GM12878 (cell line): ENCODE results near the gene SIM1. TPM values are rescaled to one million over a fixed set of nuclear protein-coding genes. Genes with fewer than 3 reads are reported as not detected.

Experiments used
- ATAC-seq: fragments of 200-7000 bp; cut with Tn5 transposase; 3 replicates; pipeline ENCODE4 v1.9.1; 2020; ENCODE audit warnings: mild to moderate bottlenecking, moderate library complexity
- BruUV-seq: library from RNA; stranded (reverse); fragments of 400-500 nt; replicated peaks from 2 replicates; lab custom pipeline; 2021; lab: Mats Ljungman, UMichigan
- CTCF ChIA-PET: fragments of 300-600 bp; sonication (Branson Sonifier 250); formaldehyde crosslinking; extraction: SDS; loops from one replicate; lab custom pipeline; 2021; ENCODE audit warnings: inconsistent platforms; lab: Yijun Ruan, JAX
- POLR2A ChIA-PET: fragments of 350-600 bp; formaldehyde crosslinking; extraction: SDS; loops from one replicate; lab custom pipeline; 2021; ENCODE audit warnings: inconsistent platforms; lab: Charles Lee
- RAD21 ChIA-PET: fragments of 300-600 bp; sonication (Branson Sonifier 250); formaldehyde crosslinking; loops from one replicate; lab custom pipeline; 2023; ENCODE audit warnings: antibody characterized with exemption; ENCODE audit not compliant: unreplicated experiment; lab: Charles Lee
- SMC1A ChIA-PET: fragments of 300-600 bp; sonication (Branson Sonifier 250); formaldehyde crosslinking; loops from one replicate; lab custom pipeline; 2023; ENCODE audit not compliant: unreplicated experiment, uncharacterized antibody; lab: Charles Lee
- DNase-seq: peaks from one replicate; pipeline ENCODE4 v3.0.0-alpha.2; 2011; ENCODE audit warnings: low read depth, low spot score
- FAIRE-seq: peaks from 3 replicates; lab custom pipeline; 2011; peaks lifted over from hg19 to GRCh38; lab: Jason Lieb, UNC
- H2AFZ ChIP-seq: 2 replicates; pipeline ENCODE4 v1.6.0; 2011; ENCODE audit warnings: low read depth, low read length, control low read depth; ENCODE audit not compliant: control insufficient read depth
- H3K27ac ChIP-seq: 2 replicates; pipeline ENCODE4 v1.5.1; 2011; ENCODE audit warnings: control low read depth; ENCODE audit not compliant: control insufficient read depth, insufficient read depth
- H3K27me3 ChIP-seq, 2 experiments: replicated peaks in 1 of 2; 2 replicates each; pipeline versions ENCODE4 v1.6.0 to v1.6.1; 2011; ENCODE audit warnings: low read length in 1 of 2; ENCODE audit not compliant: control insufficient read depth in 2 of 2, insufficient read depth in 2 of 2
- H3K36me3 ChIP-seq, 2 experiments: 2 replicates each; pipeline ENCODE4 v1.5.1; 2011; ENCODE audit warnings: low read length in 1 of 2; ENCODE audit not compliant: control insufficient read depth in 2 of 2, insufficient read depth in 2 of 2
- H3K4me1 ChIP-seq: 2 replicates; pipeline ENCODE4 v1.6.1; 2011; ENCODE audit warnings: mild to moderate bottlenecking, low read length, moderate library complexity, mixed read lengths; ENCODE audit not compliant: control insufficient read depth, insufficient read depth
- H3K4me2 ChIP-seq: 2 replicates; pipeline ENCODE4 v1.6.0; 2011; ENCODE audit warnings: control low read depth; ENCODE audit not compliant: control insufficient read depth, insufficient read depth
- H3K4me3 ChIP-seq: fragments of 200-600 bp; sonication (generic); 2 replicates; pipeline ENCODE4 v1.5.1; 2016
- H3K79me2 ChIP-seq: 2 replicates; pipeline ENCODE4 v1.6.0; 2011; ENCODE audit warnings: low read length; ENCODE audit not compliant: control insufficient read depth, insufficient read depth
- H3K9ac ChIP-seq: 2 replicates; pipeline ENCODE4 v1.8.0; 2011; ENCODE audit warnings: low read length, control low read depth, mixed read lengths; ENCODE audit not compliant: control insufficient read depth, insufficient read depth
- H3K9me3 ChIP-seq: replicated peaks from 3 replicates; pipeline ENCODE4 v1.5.1; 2011; ENCODE audit warnings: mild to moderate bottlenecking, low read length; ENCODE audit not compliant: control insufficient read depth, insufficient read depth
- H4K20me1 ChIP-seq: 2 replicates; pipeline ENCODE4 v1.6.0; 2011; ENCODE audit not compliant: control insufficient read depth, insufficient read depth
- BHLHE40 ChIP-seq, 2 experiments: fragments of 450-650 bp in 1 of 2; IDR thresholded peaks; 2 replicates each; pipeline ENCODE4 v1.6.1; 2011 to 2017; ENCODE audit warnings: low read depth in 2 of 2, borderline replicate concordance in 1 of 2, improper control_type of control experiment in 1 of 2, low read length in 1 of 2, mild to moderate bottlenecking in 1 of 2
- CBX3 ChIP-seq: fragments of 200-600 bp; sonication (generic); IDR thresholded peaks from 2 replicates; pipeline ENCODE4 v1.6.1; 2016; ENCODE audit warnings: low read depth, borderline replicate concordance
- JUNB ChIP-seq: IDR thresholded peaks from 2 replicates; pipeline ENCODE4 v1.6.1; 2016; ENCODE audit warnings: antibody characterized with exemption, mild to moderate bottlenecking
- KAT2A ChIP-seq: conservative IDR thresholded peaks from 2 replicates; pipeline ENCODE4 v1.6.1; 2011; ENCODE audit warnings: low read depth, low read length; ENCODE audit not compliant: control insufficient read depth
- PBX3 ChIP-seq: IDR thresholded peaks from 2 replicates; pipeline ENCODE4 v1.6.1; 2011; ENCODE audit warnings: mild to moderate bottlenecking, low read depth, low read length, moderate library complexity; ENCODE audit not compliant: insufficient replicate concordance
- POLR2A ChIP-seq: IDR thresholded peaks from 2 replicates; pipeline ENCODE4 v1.6.1; 2011; ENCODE audit warnings: low read depth, mild to moderate bottlenecking, low read length
- POU2F2 ChIP-seq: IDR thresholded peaks from 3 replicates; pipeline ENCODE4 v1.6.1; 2011; ENCODE audit warnings: low read depth, mild to moderate bottlenecking, low read length, borderline replicate concordance
- SP1 ChIP-seq: IDR thresholded peaks from one replicate; pipeline ENCODE4 v1.6.1; 2011; ENCODE audit warnings: low read depth, low read length
- SREBF2 ChIP-seq: IDR thresholded peaks from 2 replicates; pipeline ENCODE4 v1.6.1; 2012; ENCODE audit warnings: mild to moderate bottlenecking, low read length
- TCF12 ChIP-seq: IDR thresholded peaks from 2 replicates; pipeline ENCODE4 v1.6.1; 2011; ENCODE audit warnings: low read depth, mild to moderate bottlenecking, low read length
- YBX1 ChIP-seq: fragments of 450-650 bp; IDR thresholded peaks from 2 replicates; pipeline ENCODE4 v1.6.1; 2016; ENCODE audit warnings: antibody characterized with exemption
- ZNF622 ChIP-seq: fragments of 450-650 bp; IDR thresholded peaks from 2 replicates; pipeline ENCODE4 v1.6.1; 2017; ENCODE audit warnings: mild to moderate bottlenecking, inconsistent platforms
- WGBS: methylation state at CpG from one replicate; pipeline ENCODE4 v1.1.6; 2016; ENCODE audit warnings: low lambda C conversion rate; ENCODE audit not compliant: insufficient replicate concordance, insufficient coverage; ENCODE audit errors: missing lambda C conversion rate; 5-methylcytosine and 5-hydroxymethylcytosine counted together
- in situ Hi-C: fragments of 300-500 bp; cut with MboI; formaldehyde crosslinking; loops from 9 replicates; pipeline ENCODE4 v1.14.3; 2018; ENCODE audit warnings: mixed read lengths
- intact Hi-C: fragments of 100-400 bp; cut with micrococcal nuclease; formaldehyde crosslinking; loops from one replicate; pipeline ENCODE4 v1.14.2; 2022; ENCODE audit not compliant: unreplicated experiment
- polyA plus RNA-seq, 11 experiments: library from polyadenylated mRNA; depleted of rRNA in 4 of 11; unstranded in 6 of 11; stranded (reverse) in 5 of 11; fragments of >200 nt; fragmentation: Nextera tagmentation in 4 of 11; fragmentation: Illumina TruSeq in 1 of 11; extraction: Ambion mirVana in 4 of 11; extraction: Trizol in 1 of 11; gene quantifications; 1 replicate in 1 of 11; 2 replicates in 10 of 11; pipeline versions ENCODE4 v1.2.1 to v1.2.3, GENCODE V29; 2011 to 2016; ENCODE audit warnings: inconsistent platforms in 2 of 11, missing spikeins in 2 of 11, low read depth in 1 of 11
- total RNA-seq, 4 experiments: library from RNA; depleted of rRNA in 3 of 4; stranded (reverse); fragments of >200 nt in 3 of 4; fragmentation: Illumina TruSeq in 1 of 4; extraction: Trizol in 1 of 4; gene quantifications; 2 replicates each; pipeline versions ENCODE4 v1.2.1 to v1.2.3, GENCODE V29; 2013 to 2021
- TF ChIP-seq, protein P1 (sequence below), 3 experiments: IDR thresholded peaks in 2 of 3; conservative IDR thresholded peaks in 1 of 3; 2 replicates each; pipeline ENCODE4 v1.5.1; 2011; ENCODE audit warnings: low read depth in 3 of 3, low read length in 3 of 3, mild to moderate bottlenecking in 3 of 3, control low read depth in 2 of 3, moderate library complexity in 2 of 3, inconsistent platforms in 1 of 3, mixed read lengths in 1 of 3; ENCODE audit not compliant: control insufficient read depth in 2 of 3, insufficient read depth in 1 of 3; ENCODE audit errors: extremely low read depth in 1 of 3
- TF ChIP-seq, protein P2 (sequence below): fragments of 450-650 bp; IDR thresholded peaks from 2 replicates; pipeline ENCODE4 v1.6.1; 2017; ENCODE audit warnings: mild to moderate bottlenecking, moderate library complexity

Gene SIM1
- total and polyA plus RNA-seq, 10 of the 15 experiments (the other 5 are each of a cell fraction or from before 2014, with no cell fraction given) = not detected

- intact Hi-C loops = no loop called here
- Histone ChIP-seq H3K4me3 (no peak overlapping the region), H3K27me3 (peaks cover 21 to 52% of the 10 kb centered on the region in 2 experiments), H4K20me1 (no peaks in the 10 kb centered on the region), H3K36me3 (no peaks in the 10 kb centered on the region), H3K79me2 (no peaks in the 10 kb centered on the region), H2AFZ (no peak overlapping the region), H3K9me3 (peaks cover 3% of the 10 kb centered on the region; the same call in 2 of the 3 replicates), H3K4me2 (no peak overlapping the region), H3K9ac (no peak overlapping the region), H3K27ac (no peak overlapping the region), H3K4me1 (no peaks in the 10 kb centered on the region)
- WGBS = 77% methylated on average over 32 of the region's 34 CpGs
- CTCF ChIA-PET = no interaction called here
- no peak for DNase-seq
- ATAC-seq = no peak
- in situ Hi-C loops = no loop called here
- POLR2A ChIA-PET = no interaction called here
- SMC1A ChIA-PET = no interaction called here
- no peak for FAIRE-seq
- RAD21 ChIA-PET = interaction anchor here (0.6 kb wide), 1 partner anchor 297 kb away, joined by 3 read pairs; no protein-coding TSS in a partner anchor
- no TSS peak for BruUV-seq
- no peak for TF ChIP-seq SREBF2
- TF ChIP-seq, protein P1, sequence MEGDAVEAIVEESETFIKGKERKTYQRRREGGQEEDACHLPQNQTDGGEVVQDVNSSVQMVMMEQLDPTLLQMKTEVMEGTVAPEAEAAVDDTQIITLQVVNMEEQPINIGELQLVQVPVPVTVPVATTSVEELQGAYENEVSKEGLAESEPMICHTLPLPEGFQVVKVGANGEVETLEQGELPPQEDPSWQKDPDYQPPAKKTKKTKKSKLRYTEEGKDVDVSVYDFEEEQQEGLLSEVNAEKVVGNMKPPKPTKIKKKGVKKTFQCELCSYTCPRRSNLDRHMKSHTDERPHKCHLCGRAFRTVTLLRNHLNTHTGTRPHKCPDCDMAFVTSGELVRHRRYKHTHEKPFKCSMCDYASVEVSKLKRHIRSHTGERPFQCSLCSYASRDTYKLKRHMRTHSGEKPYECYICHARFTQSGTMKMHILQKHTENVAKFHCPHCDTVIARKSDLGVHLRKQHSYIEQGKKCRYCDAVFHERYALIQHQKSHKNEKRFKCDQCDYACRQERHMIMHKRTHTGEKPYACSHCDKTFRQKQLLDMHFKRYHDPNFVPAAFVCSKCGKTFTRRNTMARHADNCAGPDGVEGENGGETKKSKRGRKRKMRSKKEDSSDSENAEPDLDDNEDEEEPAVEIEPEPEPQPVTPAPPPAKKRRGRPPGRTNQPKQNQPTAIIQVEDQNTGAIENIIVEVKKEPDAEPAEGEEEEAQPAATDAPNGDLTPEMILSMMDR (IDR thresholded peaks at IDR 0.05 in 2 of 3, conservative IDR thresholded peaks at IDR 0.05 in 1 of 3; ENCODE audit: control insufficient read depth in 2 of 3, extremely low read depth in 1 of 3, insufficient read depth in 1 of 3, low read depth in 3 of 3, low read length in 3 of 3) = no peak
- TF ChIP-seq PBX3 = no peak
- TF ChIP-seq JUNB = no peak
- no peak for TF ChIP-seq YBX1
- no peak for TF ChIP-seq POU2F2
- TF ChIP-seq BHLHE40 (IDR thresholded peaks at IDR 0.05; ENCODE audit: borderline replicate concordance in 1 of 2, low read depth in 2 of 2, low read length in 1 of 2) = no peak
- no peak for TF ChIP-seq TCF12
- TF ChIP-seq, protein P2, sequence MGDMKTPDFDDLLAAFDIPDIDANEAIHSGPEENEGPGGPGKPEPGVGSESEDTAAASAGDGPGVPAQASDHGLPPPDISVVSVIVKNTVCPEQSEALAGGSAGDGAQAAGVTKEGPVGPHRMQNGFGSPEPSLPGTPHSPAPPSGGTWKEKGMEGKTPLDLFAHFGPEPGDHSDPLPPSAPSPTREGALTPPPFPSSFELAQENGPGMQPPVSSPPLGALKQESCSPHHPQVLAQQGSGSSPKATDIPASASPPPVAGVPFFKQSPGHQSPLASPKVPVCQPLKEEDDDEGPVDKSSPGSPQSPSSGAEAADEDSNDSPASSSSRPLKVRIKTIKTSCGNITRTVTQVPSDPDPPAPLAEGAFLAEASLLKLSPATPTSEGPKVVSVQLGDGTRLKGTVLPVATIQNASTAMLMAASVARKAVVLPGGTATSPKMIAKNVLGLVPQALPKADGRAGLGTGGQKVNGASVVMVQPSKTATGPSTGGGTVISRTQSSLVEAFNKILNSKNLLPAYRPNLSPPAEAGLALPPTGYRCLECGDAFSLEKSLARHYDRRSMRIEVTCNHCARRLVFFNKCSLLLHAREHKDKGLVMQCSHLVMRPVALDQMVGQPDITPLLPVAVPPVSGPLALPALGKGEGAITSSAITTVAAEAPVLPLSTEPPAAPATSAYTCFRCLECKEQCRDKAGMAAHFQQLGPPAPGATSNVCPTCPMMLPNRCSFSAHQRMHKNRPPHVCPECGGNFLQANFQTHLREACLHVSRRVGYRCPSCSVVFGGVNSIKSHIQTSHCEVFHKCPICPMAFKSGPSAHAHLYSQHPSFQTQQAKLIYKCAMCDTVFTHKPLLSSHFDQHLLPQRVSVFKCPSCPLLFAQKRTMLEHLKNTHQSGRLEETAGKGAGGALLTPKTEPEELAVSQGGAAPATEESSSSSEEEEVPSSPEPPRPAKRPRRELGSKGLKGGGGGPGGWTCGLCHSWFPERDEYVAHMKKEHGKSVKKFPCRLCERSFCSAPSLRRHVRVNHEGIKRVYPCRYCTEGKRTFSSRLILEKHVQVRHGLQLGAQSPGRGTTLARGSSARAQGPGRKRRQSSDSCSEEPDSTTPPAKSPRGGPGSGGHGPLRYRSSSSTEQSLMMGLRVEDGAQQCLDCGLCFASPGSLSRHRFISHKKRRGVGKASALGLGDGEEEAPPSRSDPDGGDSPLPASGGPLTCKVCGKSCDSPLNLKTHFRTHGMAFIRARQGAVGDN = no peak
- no peak for TF ChIP-seq POLR2A
- TF ChIP-seq CBX3 = no peak
- TF ChIP-seq KAT2A = no peak
- no peak for TF ChIP-seq SP1
- no peak for TF ChIP-seq ZNF622
Observed at GRCh38 chr6:100457311-100457990, 7.3 kb downstream of the SIM1 start.
